H9 (cell line): ENCODE measurements around the gene KLK7. TPM values are rescaled to one million over a fixed set of nuclear protein-coding genes. Genes with fewer than 3 reads are reported as not detected.

Experiments
- DNase-seq: peaks from one replicate; pipeline ENCODE4 v3.0.0-alpha.2; 2017
- H2AFZ ChIP-seq: one replicate; pipeline ENCODE4 v1.6.1; 2013; ENCODE audit warnings: mild to moderate bottlenecking, low read length, control low read depth, moderate library complexity
- H2AK5ac ChIP-seq: 2 replicates; pipeline ENCODE4 v1.6.1; 2013; ENCODE audit warnings: low read length, control low read depth, mixed read lengths; ENCODE audit not compliant: insufficient read length
- H2BK120ac ChIP-seq: one replicate; pipeline ENCODE4 v1.6.1; 2013; ENCODE audit warnings: low read depth, mild to moderate bottlenecking, low read length, control low read depth, inconsistent platforms; ENCODE audit not compliant: poor library complexity, severe bottlenecking
- H2BK12ac ChIP-seq: 2 replicates; pipeline ENCODE4 v1.6.1; 2013; ENCODE audit warnings: low read length, control low read depth, mixed read lengths, low read depth; ENCODE audit not compliant: insufficient read length
- H2BK15ac ChIP-seq: 2 replicates; pipeline ENCODE4 v1.6.1; 2013; ENCODE audit warnings: low read depth, low read length, control low read depth
- H2BK20ac ChIP-seq: one replicate; pipeline ENCODE4 v1.6.1; 2013; ENCODE audit warnings: low read depth, mild to moderate bottlenecking, low read length, control low read depth, inconsistent platforms; ENCODE audit not compliant: poor library complexity, severe bottlenecking
- H2BK5ac ChIP-seq: 2 replicates; pipeline ENCODE4 v1.6.1; 2013; ENCODE audit warnings: low read length, control low read depth, mixed read lengths; ENCODE audit not compliant: insufficient read length
- H3K14ac ChIP-seq: 2 replicates; pipeline ENCODE4 v1.6.1; 2013; ENCODE audit warnings: low read length, control low read depth; ENCODE audit not compliant: insufficient read depth
- H3K18ac ChIP-seq: 2 replicates; pipeline ENCODE4 v1.6.1; 2013; ENCODE audit warnings: low read depth, mild to moderate bottlenecking, mixed read lengths, low read length, control low read depth; ENCODE audit not compliant: insufficient read length
- H3K23ac ChIP-seq: 2 replicates; pipeline ENCODE4 v1.6.1; 2013; ENCODE audit warnings: low read length, control low read depth, mixed read lengths, low read depth; ENCODE audit not compliant: insufficient read length
- H3K23me2 ChIP-seq: 2 replicates; pipeline ENCODE4 v1.6.1; 2013; ENCODE audit warnings: low read depth, mild to moderate bottlenecking, mixed read lengths, low read length, control low read depth; ENCODE audit not compliant: insufficient read length, poor library complexity, severe bottlenecking
- H3K27ac ChIP-seq: 2 replicates; pipeline ENCODE4 v1.5.1; 2013; ENCODE audit warnings: low read length, control low read depth, mixed read lengths, low read depth; ENCODE audit not compliant: insufficient read length
- H3K27me3 ChIP-seq: 2 replicates; pipeline ENCODE4 v1.6.1; 2013; ENCODE audit warnings: low read length, control low read depth, inconsistent platforms; ENCODE audit not compliant: insufficient read depth
- H3K4ac ChIP-seq: 2 replicates; pipeline ENCODE4 v1.6.1; 2013; ENCODE audit warnings: low read depth, mild to moderate bottlenecking, control low read depth, inconsistent platforms, low read length, moderate library complexity
- H3K4me1 ChIP-seq: 2 replicates; pipeline ENCODE4 v1.6.1; 2013; ENCODE audit warnings: low read length, control low read depth, inconsistent platforms; ENCODE audit not compliant: insufficient read depth
- H3K4me2 ChIP-seq: 2 replicates; pipeline ENCODE4 v1.6.1; 2013; ENCODE audit warnings: low read length, control low read depth, mixed read lengths; ENCODE audit not compliant: insufficient read length, insufficient read depth
- H3K56ac ChIP-seq: 2 replicates; pipeline ENCODE4 v1.6.1; 2013; ENCODE audit warnings: low read depth, mild to moderate bottlenecking, mixed read lengths, low read length, control low read depth; ENCODE audit not compliant: insufficient read length
- H3K79me1 ChIP-seq: 2 replicates; pipeline ENCODE4 v1.6.1; 2013; ENCODE audit warnings: low read depth, mild to moderate bottlenecking, moderate library complexity, low read length, control low read depth, inconsistent platforms; ENCODE audit not compliant: insufficient read depth, poor library complexity, severe bottlenecking
- H3K79me2 ChIP-seq: 2 replicates; pipeline ENCODE4 v1.6.1; 2013; ENCODE audit warnings: low read length, control low read depth, inconsistent platforms; ENCODE audit not compliant: insufficient read depth
- H3K9ac ChIP-seq: 2 replicates; pipeline ENCODE4 v1.6.1; 2013; ENCODE audit warnings: low read length, control low read depth, mixed read lengths; ENCODE audit not compliant: insufficient read length; ENCODE audit errors: extremely low read depth
- H3K9me3 ChIP-seq: one replicate; pipeline ENCODE4 v1.6.1; 2013; ENCODE audit warnings: low read depth, low read length, inconsistent platforms; ENCODE audit not compliant: control insufficient read depth
- H3T11ph ChIP-seq: one replicate; pipeline ENCODE4 v1.6.1; 2013; ENCODE audit warnings: mild to moderate bottlenecking, low read length, control low read depth, inconsistent platforms
- H4K20me1 ChIP-seq: one replicate; pipeline ENCODE4 v1.6.1; 2013; ENCODE audit not compliant: control insufficient read depth, insufficient read length, insufficient read depth
- H4K5ac ChIP-seq: 2 replicates; pipeline ENCODE4 v1.6.1; 2013; ENCODE audit warnings: low read depth, mild to moderate bottlenecking, mixed read lengths, low read length, control low read depth; ENCODE audit not compliant: insufficient read length
- H4K8ac ChIP-seq: replicated peaks from 2 replicates; pipeline ENCODE4 v1.6.1; 2013; ENCODE audit warnings: low read length, control low read depth, mixed read lengths, low read depth; ENCODE audit not compliant: insufficient read length
- H4K91ac ChIP-seq: 2 replicates; pipeline ENCODE4 v1.6.1; 2013; ENCODE audit warnings: low read depth, mild to moderate bottlenecking, moderate library complexity, mixed read lengths, low read length, control low read depth; ENCODE audit not compliant: insufficient read length
- H3K27ac Mint-ChIP-seq, 3 experiments: 2 replicates in 2 of 3; 3 replicates in 1 of 3; pipeline ENCODE4 v1.8.0; 2020 to 2021; ENCODE audit warnings: mixed read lengths in 3 of 3, mild to moderate bottlenecking in 1 of 3, moderate library complexity in 1 of 3
- H3K27me3 Mint-ChIP-seq: 2 replicates; pipeline ENCODE4 v1.8.0; 2021; ENCODE audit warnings: low read depth, mild to moderate bottlenecking, moderate library complexity, mixed read lengths
- H3K36me3 Mint-ChIP-seq, 3 experiments: 2 replicates in 2 of 3; 3 replicates in 1 of 3; pipeline ENCODE4 v1.8.0; 2020 to 2021; ENCODE audit warnings: low read depth in 3 of 3, mixed read lengths in 3 of 3; ENCODE audit not compliant: insufficient read depth in 1 of 3
- H3K4me1 Mint-ChIP-seq, 2 experiments: 2 replicates each; pipeline ENCODE4 v1.8.0; 2020; ENCODE audit warnings: mixed read lengths in 2 of 2
- H3K4me3 Mint-ChIP-seq, 2 experiments: 2 replicates in 1 of 2; 3 replicates in 1 of 2; pipeline ENCODE4 v1.8.0; 2020 to 2021; ENCODE audit warnings: mild to moderate bottlenecking in 2 of 2, mixed read lengths in 2 of 2, moderate library complexity in 1 of 2
- H3K9me3 Mint-ChIP-seq, 2 experiments: 2 replicates in 1 of 2; 3 replicates in 1 of 2; pipeline ENCODE4 v1.8.0; 2020; ENCODE audit warnings: mild to moderate bottlenecking in 2 of 2, mixed read lengths in 2 of 2, moderate library complexity in 1 of 2
- WGBS: extraction: QIAGEN DNeasy Blood & Tissue Kit; methylation state at CpG from one replicate; pipeline ENCODE4 v1.1.7; 2013; ENCODE audit warnings: missing lambda C conversion rate, low lambda C conversion rate, mixed read lengths; ENCODE audit not compliant: insufficient read length; ENCODE audit errors: extremely low coverage; 5-methylcytosine and 5-hydroxymethylcytosine counted together
- total RNA-seq: library from RNA; stranded (reverse); gene quantifications from 2 replicates; pipeline ENCODE4 v1.2.1, GENCODE V29; 2021
- TF ChIP-seq, protein P1 (sequence below): fragments of 200-600 bp; sonication (generic); conservative IDR thresholded peaks from 3 replicates; pipeline ENCODE4 v1.8.0; 2021; ENCODE audit warnings: antibody characterized with exemption, mild to moderate bottlenecking

KLK7 gene
- total RNA-seq, 1 experiment from 2014 or later: 0.52 TPM

DNA sequence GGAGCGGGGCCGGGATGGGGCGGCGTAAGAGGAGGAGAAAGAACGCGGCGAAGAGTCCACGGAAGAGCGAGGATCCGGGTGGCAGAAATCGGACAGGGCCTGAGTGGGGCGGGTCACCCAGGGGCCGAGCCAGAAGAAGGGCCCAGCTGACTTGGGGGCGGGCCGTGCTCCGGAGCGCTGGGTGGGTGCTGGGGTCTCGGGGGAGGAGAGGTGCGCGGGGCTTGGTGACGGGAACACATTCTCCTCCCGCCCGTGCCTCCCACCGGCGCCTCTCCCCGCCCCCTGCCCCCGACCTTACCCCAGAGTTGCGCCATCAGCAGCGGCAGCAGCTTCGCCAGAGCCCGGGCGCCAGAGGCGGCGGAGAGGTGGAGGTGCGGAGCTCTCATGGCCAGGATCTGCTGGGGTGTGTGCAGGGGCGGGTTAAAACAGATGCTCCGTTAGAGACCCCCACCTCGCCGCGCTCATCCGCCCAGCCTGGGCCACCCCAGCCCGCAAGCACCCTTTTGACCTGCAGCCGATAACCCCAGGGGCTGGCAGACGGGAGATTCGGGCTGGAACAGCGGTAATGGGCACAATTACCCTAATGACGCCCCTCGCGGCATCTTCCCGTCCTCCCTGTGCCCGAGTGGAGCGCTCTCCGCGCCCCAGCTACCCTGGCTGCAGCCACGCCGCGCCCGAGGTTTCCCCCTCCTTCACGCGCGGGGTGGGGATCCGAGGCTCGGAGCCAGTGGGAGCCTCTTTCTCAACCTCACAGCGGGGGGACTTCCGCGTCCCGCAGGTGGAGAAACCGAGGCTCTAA is 35.2 kb upstream of the KLK7 start:
- DNase-seq: peak; percentile 59
- H4K5ac ChIP-seq: no peak overlapping the region
- Mint-ChIP-seq H3K4me3 (peak overlapping the region; percentile 55 to 89), H3K27ac (no peak overlapping the region), H3K9me3 (peaks cover 0 to 13% of the 10 kb centered on the region in 2 experiments; a peak in 4 of 5 replicates), H3K4me1 (peaks cover 15 to 28% of the 10 kb centered on the region in 2 experiments), H3K27me3 (peaks cover 73% of the 10 kb centered on the region), H3K36me3 (peaks cover 0 to 2% (median 0%) of the 10 kb centered on the region in 3 experiments; a peak in 2 of 7 replicates)
- no peaks in the 10 kb centered on the region for H4K20me1 ChIP-seq
- H3K23ac ChIP-seq: no peak overlapping the region
- no peak overlapping the region for H2BK12ac ChIP-seq
- no peaks in the 10 kb centered on the region; the same call in 1 of the 2 replicates for H3K27me3 ChIP-seq
- H2AFZ ChIP-seq: no peak overlapping the region
- peaks cover 16% of the 10 kb centered on the region for H3K23me2 ChIP-seq
- no peaks in the 10 kb centered on the region for H3K9me3 ChIP-seq
- H3K4me2 ChIP-seq: peak overlapping the region; percentile 79
- H4K8ac ChIP-seq: no peak overlapping the region
- no peak overlapping the region for H2AK5ac ChIP-seq
- no peak overlapping the region for H2BK120ac ChIP-seq
- no peak overlapping the region for H3K9ac ChIP-seq
- TF ChIP-seq, protein P1, sequence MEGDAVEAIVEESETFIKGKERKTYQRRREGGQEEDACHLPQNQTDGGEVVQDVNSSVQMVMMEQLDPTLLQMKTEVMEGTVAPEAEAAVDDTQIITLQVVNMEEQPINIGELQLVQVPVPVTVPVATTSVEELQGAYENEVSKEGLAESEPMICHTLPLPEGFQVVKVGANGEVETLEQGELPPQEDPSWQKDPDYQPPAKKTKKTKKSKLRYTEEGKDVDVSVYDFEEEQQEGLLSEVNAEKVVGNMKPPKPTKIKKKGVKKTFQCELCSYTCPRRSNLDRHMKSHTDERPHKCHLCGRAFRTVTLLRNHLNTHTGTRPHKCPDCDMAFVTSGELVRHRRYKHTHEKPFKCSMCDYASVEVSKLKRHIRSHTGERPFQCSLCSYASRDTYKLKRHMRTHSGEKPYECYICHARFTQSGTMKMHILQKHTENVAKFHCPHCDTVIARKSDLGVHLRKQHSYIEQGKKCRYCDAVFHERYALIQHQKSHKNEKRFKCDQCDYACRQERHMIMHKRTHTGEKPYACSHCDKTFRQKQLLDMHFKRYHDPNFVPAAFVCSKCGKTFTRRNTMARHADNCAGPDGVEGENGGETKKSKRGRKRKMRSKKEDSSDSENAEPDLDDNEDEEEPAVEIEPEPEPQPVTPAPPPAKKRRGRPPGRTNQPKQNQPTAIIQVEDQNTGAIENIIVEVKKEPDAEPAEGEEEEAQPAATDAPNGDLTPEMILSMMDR: no peak
- no peak overlapping the region for H4K91ac ChIP-seq
- WGBS: no CpG with 5 or more reads among the region's 68 CpGs
- H3K27ac ChIP-seq: no peak overlapping the region
- no peak overlapping the region for H3K18ac ChIP-seq
- no peak overlapping the region for H2BK20ac ChIP-seq
- H3T11ph ChIP-seq: no peak overlapping the region
- no peak overlapping the region; the same call in 1 of the 2 replicates for H3K14ac ChIP-seq
- H3K56ac ChIP-seq: no peak overlapping the region
- no peaks in the 10 kb centered on the region for H3K79me1 ChIP-seq
- no peaks in the 10 kb centered on the region for H3K79me2 ChIP-seq
- H3K4ac ChIP-seq: no peak overlapping the region
- H3K4me1 ChIP-seq: no peaks in the 10 kb centered on the region
- H2BK15ac ChIP-seq: no peak overlapping the region
- H2BK5ac ChIP-seq: no peak overlapping the region
